Measurements from ENCODE around the gene COL27A1.

Gene COL27A1

GRCh38 chr9:114259798-114260523, 104.6 kb downstream of the COL27A1 start:
- H3K27me3 ChIP-seq (ENCODE audit: insufficient read depth, poor library complexity, severe bottlenecking), result no peaks in the 10 kb centered on the region
- DNase-seq (ENCODE audit: low read depth in 1 of 2, low spot score in 1 of 2), result no peak
- no peak overlapping the region for H3K27ac ChIP-seq (replicated peaks)
- H3K4me3 ChIP-seq (replicated peaks; ENCODE audit: insufficient read depth, low read length), result no peak overlapping the region
- no peak for TF ChIP-seq REST (IDR thresholded peaks at IDR 0.05; ENCODE audit: insufficient replicate concordance, low read depth)
- no peak for TF ChIP-seq GABPA (IDR thresholded peaks at IDR 0.05; ENCODE audit: low read depth)
- TF ChIP-seq POLR2AphosphoS5 (IDR thresholded peaks at IDR 0.05; ENCODE audit: low read depth), result no peak
- TF ChIP-seq SPI1 (IDR thresholded peaks at IDR 0.05; ENCODE audit: borderline replicate concordance, low read depth), result no peak
- TF ChIP-seq CTCF (IDR thresholded peaks at IDR 0.05; ENCODE audit: insufficient read depth, low read length), result no peak

GRCh38 chr9:114261026-114261425, 105.7 kb downstream of the COL27A1 start:
- TF ChIP-seq GABPA (IDR thresholded peaks at IDR 0.05; ENCODE audit: low read depth), result no peak
- no peak for TF ChIP-seq SPI1 (IDR thresholded peaks at IDR 0.05; ENCODE audit: borderline replicate concordance, low read depth)
- TF ChIP-seq REST (IDR thresholded peaks at IDR 0.05; ENCODE audit: insufficient replicate concordance, low read depth), result no peak
- no peak for TF ChIP-seq CTCF (IDR thresholded peaks at IDR 0.05; ENCODE audit: insufficient read depth, low read length)
- TF ChIP-seq POLR2AphosphoS5 (IDR thresholded peaks at IDR 0.05; ENCODE audit: low read depth), result no peak
- Histone ChIP-seq H3K27ac (replicated peaks) (no peak overlapping the region), H3K27me3 (ENCODE audit: insufficient read depth, poor library complexity, severe bottlenecking) (no peaks in the 10 kb centered on the region), H3K4me3 (replicated peaks; ENCODE audit: insufficient read depth, low read length) (no peak overlapping the region)
- DNase-seq (ENCODE audit: low read depth in 1 of 2, low spot score in 1 of 2), result no peak

GRCh38 chr9:114261987-114262386, 106.7 kb downstream of the COL27A1 start:
- no peak for DNase-seq (ENCODE audit: low read depth in 1 of 2, low spot score in 1 of 2)
- H3K27ac ChIP-seq (replicated peaks), result no peak overlapping the region
- no peaks in the 10 kb centered on the region for H3K27me3 ChIP-seq (ENCODE audit: insufficient read depth, poor library complexity, severe bottlenecking)
- TF ChIP-seq GABPA (IDR thresholded peaks at IDR 0.05; ENCODE audit: low read depth) (no peak), SPI1 (IDR thresholded peaks at IDR 0.05; ENCODE audit: borderline replicate concordance, low read depth) (no peak), REST (IDR thresholded peaks at IDR 0.05; ENCODE audit: insufficient replicate concordance, low read depth) (no peak), CTCF (IDR thresholded peaks at IDR 0.05; ENCODE audit: insufficient read depth, low read length) (no peak), POLR2AphosphoS5 (IDR thresholded peaks at IDR 0.05; ENCODE audit: low read depth) (no peak)
- no peak overlapping the region for H3K4me3 ChIP-seq (replicated peaks; ENCODE audit: insufficient read depth, low read length)
